ENCODE results near the gene MICA. TPM values are rescaled to one million over a fixed set of nuclear protein-coding genes. Genes with fewer than 3 reads are reported as not detected.
A peak's percentile ranks its signal among the peaks of the same experiment; 100 is the strongest.
"Not testable (repeated sequence)": the region's sequence is repeated elsewhere in the genome, so short reads cannot be mapped to it uniquely, and the experiment has no call there.

Gene MICA
- total RNA-seq, 2 donors from 2014 or later = 12.5 to 13.7 TPM

GRCh38 chr6:31423550-31423949 lies 20.2 kb downstream of the MICA start:
- peaks cover 6% of the 10 kb centered on the region for H3K4me1 Mint-ChIP-seq
- no peaks in the 10 kb centered on the region for H3K36me3 ChIP-seq (ENCODE audit: control insufficient read depth, insufficient read depth, low read length)
- H3K9ac ChIP-seq (ENCODE audit: extremely low read depth, low read length, poor library complexity, severe bottlenecking) = no peak overlapping the region
- no peaks in the 10 kb centered on the region for H3K27me3 ChIP-seq (ENCODE audit: control insufficient read depth, insufficient read depth, low read length, poor library complexity, severe bottlenecking)
- DNase-seq = no peak
- no peak overlapping the region for H3K4me3 ChIP-seq (ENCODE audit: low read length)
- H3K4me3 Mint-ChIP-seq = no peak overlapping the region
- H3K9me3 Mint-ChIP-seq = no peaks in the 10 kb centered on the region
- no peak overlapping the region for H3K27ac ChIP-seq (ENCODE audit: low read depth, low read length)
- WGBS, 2 experiments (ENCODE audit: insufficient coverage in 1 of 2, insufficient read length in 1 of 2) = 75 to 100% methylated on average over 1 to 3 of the region's 3 CpGs
- H3K27ac Mint-ChIP-seq = no peak overlapping the region
- peaks cover 7% of the 10 kb centered on the region for H3K27me3 Mint-ChIP-seq (ENCODE audit: insufficient read depth)
- H3K4me1 ChIP-seq (ENCODE audit: control insufficient read depth, insufficient read depth, low read length) = peaks cover 5% of the 10 kb centered on the region
- no peak for TF ChIP-seq CTCF (conservative IDR thresholded peaks at IDR 0.05)
- no peaks in the 10 kb centered on the region for H3K9me3 ChIP-seq (ENCODE audit: control insufficient read depth, low read length)
- no peaks in the 10 kb centered on the region for H3K36me3 Mint-ChIP-seq (ENCODE audit: low read depth)

- no peaks in the 10 kb centered on the region for H3K36me3 ChIP-seq (ENCODE audit: control insufficient read depth, insufficient read depth, low read length)
- no peak overlapping the region for H3K4me3 ChIP-seq (ENCODE audit: low read length)
- no peaks in the 10 kb centered on the region for H3K9me3 ChIP-seq (ENCODE audit: control insufficient read depth, low read length)
- DNase-seq = no peak
- Mint-ChIP-seq H3K4me1 (peaks cover 10% of the 10 kb centered on the region), H3K36me3 (ENCODE audit: low read depth) (no peaks in the 10 kb centered on the region), H3K27ac (no peak overlapping the region), H3K4me3 (no peak overlapping the region), H3K9me3 (peaks cover 4% of the 10 kb centered on the region), H3K27me3 (ENCODE audit: insufficient read depth) (peaks cover 7% of the 10 kb centered on the region)
- no peak for TF ChIP-seq CTCF (conservative IDR thresholded peaks at IDR 0.05)
- H3K27me3 ChIP-seq (ENCODE audit: control insufficient read depth, insufficient read depth, low read length, poor library complexity, severe bottlenecking) = no peaks in the 10 kb centered on the region
- peaks cover 5% of the 10 kb centered on the region for H3K4me1 ChIP-seq (ENCODE audit: control insufficient read depth, insufficient read depth, low read length)
- H3K9ac ChIP-seq (ENCODE audit: extremely low read depth, low read length, poor library complexity, severe bottlenecking) = no peak overlapping the region
- H3K27ac ChIP-seq (ENCODE audit: low read depth, low read length) = no peak overlapping the region
- WGBS, 2 experiments (ENCODE audit: insufficient coverage in 1 of 2, insufficient read length in 1 of 2) = 69 to 82% methylated on average over 2 to 3 of the region's 3 CpGs
These were observed 23.3 kb downstream of the MICA start for GRCh38 chr6:31426395-31427354.

- H3K9me3 Mint-ChIP-seq = peaks cover 4% of the 10 kb centered on the region
- H3K27me3 Mint-ChIP-seq (ENCODE audit: insufficient read depth) = peaks cover 10% of the 10 kb centered on the region
- H3K4me3 Mint-ChIP-seq = no peak overlapping the region
- no peaks in the 10 kb centered on the region for H3K9me3 ChIP-seq (ENCODE audit: control insufficient read depth, low read length)
- no peaks in the 10 kb centered on the region for H3K36me3 ChIP-seq (ENCODE audit: control insufficient read depth, insufficient read depth, low read length)
- H3K4me1 ChIP-seq (ENCODE audit: control insufficient read depth, insufficient read depth, low read length) = no peaks in the 10 kb centered on the region
- H3K27me3 ChIP-seq (ENCODE audit: control insufficient read depth, insufficient read depth, low read length, poor library complexity, severe bottlenecking) = no peaks in the 10 kb centered on the region
- WGBS, 2 experiments (ENCODE audit: insufficient coverage in 1 of 2, insufficient read length in 1 of 2) = 83 to 89% methylated on average over 2 of the region's 2 CpGs
- H3K36me3 Mint-ChIP-seq (ENCODE audit: low read depth) = no peaks in the 10 kb centered on the region
- peak; percentile 32 for TF ChIP-seq CTCF (conservative IDR thresholded peaks at IDR 0.05)
- no peak overlapping the region for H3K27ac Mint-ChIP-seq
- no peak overlapping the region for H3K9ac ChIP-seq (ENCODE audit: extremely low read depth, low read length, poor library complexity, severe bottlenecking)
- DNase-seq = no peak
- H3K4me3 ChIP-seq (ENCODE audit: low read length) = no peak overlapping the region
- peaks cover 5% of the 10 kb centered on the region for H3K4me1 Mint-ChIP-seq
- H3K27ac ChIP-seq (ENCODE audit: low read depth, low read length) = no peak overlapping the region
These were observed 27.1 kb downstream of the MICA start for GRCh38 chr6:31430449-31430848.

- H3K4me1 Mint-ChIP-seq; H3K4me3 ChIP-seq (ENCODE audit: low read length); H3K36me3 ChIP-seq (ENCODE audit: control insufficient read depth, insufficient read depth, low read length); H3K27ac ChIP-seq (ENCODE audit: low read depth, low read length); H3K27me3 ChIP-seq (ENCODE audit: control insufficient read depth, insufficient read depth, low read length, poor library complexity, severe bottlenecking); H3K36me3 Mint-ChIP-seq (ENCODE audit: low read depth); H3K27ac Mint-ChIP-seq; H3K4me3 Mint-ChIP-seq; H3K4me1 ChIP-seq (ENCODE audit: control insufficient read depth, insufficient read depth, low read length); H3K9ac ChIP-seq (ENCODE audit: extremely low read depth, low read length, poor library complexity, severe bottlenecking); DNase-seq: not testable (repeated sequence)
- 93 to 94% methylated on average over 5 of the region's 5 CpGs for WGBS, 2 experiments (ENCODE audit: insufficient coverage in 1 of 2, insufficient read length in 1 of 2)
- H3K27me3 Mint-ChIP-seq (ENCODE audit: insufficient read depth) = peaks cover 17% of the 10 kb centered on the region
- peaks cover 34% of the 10 kb centered on the region for H3K9me3 Mint-ChIP-seq
- peaks cover 28% of the 10 kb centered on the region for H3K9me3 ChIP-seq (ENCODE audit: control insufficient read depth, low read length)
These were observed 31.7 kb downstream of the MICA start for GRCh38 chr6:31435051-31435450.

Data from endodermal cell (in vitro differentiated cells).